ENCODE results near the gene ZNF652.

Gene ZNF652

DNA sequence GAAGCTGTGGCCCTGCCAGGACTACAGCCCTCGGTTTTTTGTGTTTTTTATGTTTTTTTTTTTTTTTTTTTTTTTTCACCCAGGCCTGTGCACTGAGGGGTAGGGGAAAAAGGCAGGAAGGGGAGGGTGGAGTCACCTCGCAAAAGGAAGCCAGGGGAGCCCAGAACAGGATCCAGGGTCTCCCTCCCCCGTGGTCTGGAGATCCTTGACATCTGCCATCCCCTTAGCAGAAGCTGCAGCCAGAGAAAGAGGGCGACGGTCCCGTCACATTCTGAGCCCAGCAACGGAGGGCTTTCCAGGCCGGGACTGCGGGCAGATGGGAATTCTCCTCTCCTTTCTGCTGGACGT, 102.4 kb downstream of the ZNF652 start:
- Histone ChIP-seq H3K4me3 (ENCODE audit: severe bottlenecking) (peak overlapping the region; percentile 45), H3K27me3 (ENCODE audit: insufficient read depth, poor library complexity, severe bottlenecking) (no peaks in the 10 kb centered on the region), H3K36me3 (ENCODE audit: low read depth) (no peaks in the 10 kb centered on the region), H3K9me3 (ENCODE audit: severe bottlenecking) (no peaks in the 10 kb centered on the region), H3K4me1 (ENCODE audit: insufficient read depth, poor library complexity, severe bottlenecking) (no peaks in the 10 kb centered on the region), H3K27ac (ENCODE audit: poor library complexity, severe bottlenecking) (no peak overlapping the region)
- TF ChIP-seq, protein P1, sequence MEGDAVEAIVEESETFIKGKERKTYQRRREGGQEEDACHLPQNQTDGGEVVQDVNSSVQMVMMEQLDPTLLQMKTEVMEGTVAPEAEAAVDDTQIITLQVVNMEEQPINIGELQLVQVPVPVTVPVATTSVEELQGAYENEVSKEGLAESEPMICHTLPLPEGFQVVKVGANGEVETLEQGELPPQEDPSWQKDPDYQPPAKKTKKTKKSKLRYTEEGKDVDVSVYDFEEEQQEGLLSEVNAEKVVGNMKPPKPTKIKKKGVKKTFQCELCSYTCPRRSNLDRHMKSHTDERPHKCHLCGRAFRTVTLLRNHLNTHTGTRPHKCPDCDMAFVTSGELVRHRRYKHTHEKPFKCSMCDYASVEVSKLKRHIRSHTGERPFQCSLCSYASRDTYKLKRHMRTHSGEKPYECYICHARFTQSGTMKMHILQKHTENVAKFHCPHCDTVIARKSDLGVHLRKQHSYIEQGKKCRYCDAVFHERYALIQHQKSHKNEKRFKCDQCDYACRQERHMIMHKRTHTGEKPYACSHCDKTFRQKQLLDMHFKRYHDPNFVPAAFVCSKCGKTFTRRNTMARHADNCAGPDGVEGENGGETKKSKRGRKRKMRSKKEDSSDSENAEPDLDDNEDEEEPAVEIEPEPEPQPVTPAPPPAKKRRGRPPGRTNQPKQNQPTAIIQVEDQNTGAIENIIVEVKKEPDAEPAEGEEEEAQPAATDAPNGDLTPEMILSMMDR (IDR thresholded peaks at IDR 0.05; ENCODE audit: poor library complexity, severe bottlenecking): no peak
- ATAC-seq (ENCODE audit: low read depth) (no peak), DNase-seq (ENCODE audit: low spot score) (no peak)

DNA sequence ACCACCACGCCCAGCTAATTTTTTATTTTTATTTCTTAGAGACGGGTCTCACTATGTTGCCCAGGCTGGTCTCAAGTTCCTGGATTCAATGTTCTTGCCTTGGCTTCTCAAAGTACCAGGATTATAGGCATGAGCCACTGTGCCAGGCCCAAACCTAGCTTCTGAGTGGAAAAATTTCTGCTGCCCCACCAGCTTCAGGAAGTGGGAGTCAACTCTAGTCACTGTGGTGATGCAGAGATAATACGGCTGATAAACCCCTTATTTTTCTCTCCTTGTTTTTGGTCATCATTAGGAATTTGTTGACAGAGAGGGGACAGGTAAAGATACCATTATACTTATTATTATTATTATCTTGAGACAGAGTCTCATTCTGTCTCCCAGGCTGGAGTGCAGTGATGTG, 103.7 kb downstream of the ZNF652 start:
- no peaks in the 10 kb centered on the region for H3K27me3 ChIP-seq (ENCODE audit: insufficient read depth, poor library complexity, severe bottlenecking)
- no peak for ATAC-seq (ENCODE audit: low read depth)

DNA sequence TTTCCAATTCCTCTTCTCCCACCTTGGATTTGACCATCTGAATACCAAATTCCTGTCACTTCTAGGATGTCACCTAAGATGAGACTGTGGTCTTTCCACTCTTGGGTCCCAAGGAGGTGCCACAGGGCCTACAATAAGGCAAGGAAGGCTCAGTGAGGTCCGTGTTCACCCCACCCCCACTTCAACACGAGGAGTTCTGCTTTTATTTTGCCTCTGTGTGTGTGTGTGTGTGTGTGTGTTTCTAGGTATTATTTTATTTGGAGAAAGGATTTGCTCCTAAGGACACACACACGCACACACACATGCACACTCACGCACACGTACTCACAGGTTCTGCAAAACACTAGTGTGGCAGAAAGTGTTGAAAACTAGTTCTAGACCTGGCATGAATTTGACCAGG, 106.9 kb downstream of the ZNF652 start:
- ATAC-seq (ENCODE audit: low read depth) (no peak), DNase-seq (ENCODE audit: low spot score) (no peak)
- no peaks in the 10 kb centered on the region for H3K4me1 ChIP-seq (ENCODE audit: insufficient read depth, poor library complexity, severe bottlenecking)
- H3K27ac ChIP-seq (ENCODE audit: poor library complexity, severe bottlenecking): no peak overlapping the region
- H3K27me3 ChIP-seq (ENCODE audit: insufficient read depth, poor library complexity, severe bottlenecking): no peaks in the 10 kb centered on the region
- no peak overlapping the region for H3K4me3 ChIP-seq (ENCODE audit: severe bottlenecking)
- TF ChIP-seq, protein P1 (IDR thresholded peaks at IDR 0.05; ENCODE audit: poor library complexity, severe bottlenecking): no peak
- H3K9me3 ChIP-seq (ENCODE audit: severe bottlenecking): no peaks in the 10 kb centered on the region
- H3K36me3 ChIP-seq (ENCODE audit: low read depth): no peaks in the 10 kb centered on the region

More for the DNA sequence above, 103.7 kb downstream of the ZNF652 start:
- Histone ChIP-seq H3K9me3 (ENCODE audit: severe bottlenecking) (no peaks in the 10 kb centered on the region), H3K27ac (ENCODE audit: poor library complexity, severe bottlenecking) (no peak overlapping the region), H3K4me1 (ENCODE audit: insufficient read depth, poor library complexity, severe bottlenecking) (no peaks in the 10 kb centered on the region), H3K36me3 (ENCODE audit: low read depth) (no peaks in the 10 kb centered on the region), H3K4me3 (ENCODE audit: severe bottlenecking) (no peak overlapping the region)
- no peak for DNase-seq (ENCODE audit: low spot score)
- TF ChIP-seq, protein P1 (IDR thresholded peaks at IDR 0.05; ENCODE audit: poor library complexity, severe bottlenecking): no peak

DNA sequence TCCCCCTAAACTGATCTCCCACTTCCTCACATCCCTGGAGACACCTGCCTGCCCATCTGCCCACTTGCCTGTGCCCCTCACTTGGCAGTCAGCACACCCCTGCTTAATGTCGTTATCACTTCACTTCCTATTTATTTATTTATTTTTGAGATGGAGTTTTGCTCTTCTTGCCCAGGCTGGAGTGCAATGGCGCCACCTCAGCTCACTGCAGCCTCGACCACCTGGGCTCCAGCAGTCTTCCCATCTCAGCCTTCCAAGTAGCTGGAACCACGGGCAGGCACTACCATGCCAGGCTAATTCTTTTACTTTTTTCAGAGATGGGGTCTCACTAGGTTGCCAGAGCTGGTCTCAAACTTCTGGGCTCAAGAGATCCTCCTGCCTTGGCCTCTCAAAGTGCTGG, 108.0 kb downstream of the ZNF652 start:
- H3K27me3 ChIP-seq (ENCODE audit: insufficient read depth, poor library complexity, severe bottlenecking): no peaks in the 10 kb centered on the region
- ATAC-seq (ENCODE audit: low read depth) (no peak), DNase-seq (ENCODE audit: low spot score) (no peak)
- no peak overlapping the region for H3K27ac ChIP-seq (ENCODE audit: poor library complexity, severe bottlenecking)
- no peaks in the 10 kb centered on the region for H3K4me1 ChIP-seq (ENCODE audit: insufficient read depth, poor library complexity, severe bottlenecking)
- H3K4me3 ChIP-seq (ENCODE audit: severe bottlenecking): no peak overlapping the region
- TF ChIP-seq, protein P1 (IDR thresholded peaks at IDR 0.05; ENCODE audit: poor library complexity, severe bottlenecking): no peak
- no peaks in the 10 kb centered on the region for H3K36me3 ChIP-seq (ENCODE audit: low read depth)
- H3K9me3 ChIP-seq (ENCODE audit: severe bottlenecking): no peaks in the 10 kb centered on the region

DNA sequence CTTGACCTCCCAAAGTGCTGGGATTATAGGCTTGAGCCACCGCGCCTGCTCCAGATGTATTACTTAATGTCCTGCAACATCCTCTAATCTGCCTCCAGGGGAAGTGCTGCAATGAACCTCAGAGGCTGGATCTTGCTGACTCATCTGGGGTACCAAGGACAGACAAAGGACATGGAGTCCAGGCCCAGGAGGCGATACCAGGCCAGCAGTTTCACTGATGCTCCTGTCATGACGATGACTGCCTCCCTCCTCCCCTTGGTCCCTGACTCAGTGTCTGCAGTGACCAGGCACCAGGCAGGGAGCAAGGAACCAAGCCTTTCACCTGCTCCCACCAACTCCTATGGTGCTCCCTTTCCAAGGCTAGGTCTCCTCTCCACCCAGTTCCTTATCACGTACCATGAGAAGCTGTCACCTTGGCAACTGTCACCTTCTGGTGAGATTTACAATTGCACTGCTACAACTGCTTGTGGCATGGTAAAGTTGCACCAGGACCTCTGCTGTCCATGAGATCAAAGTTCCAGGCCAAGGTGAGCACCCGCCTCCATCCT, 109.8 kb downstream of the ZNF652 start:
- H3K9me3 ChIP-seq (ENCODE audit: severe bottlenecking): no peaks in the 10 kb centered on the region
- no peaks in the 10 kb centered on the region for H3K27me3 ChIP-seq (ENCODE audit: insufficient read depth, poor library complexity, severe bottlenecking)
- H3K4me3 ChIP-seq (ENCODE audit: severe bottlenecking): no peak overlapping the region
- TF ChIP-seq, protein P1 (IDR thresholded peaks at IDR 0.05; ENCODE audit: poor library complexity, severe bottlenecking): no peak
- no peaks in the 10 kb centered on the region for H3K36me3 ChIP-seq (ENCODE audit: low read depth)
- H3K27ac ChIP-seq (ENCODE audit: poor library complexity, severe bottlenecking): no peak overlapping the region
- DNase-seq (ENCODE audit: low spot score) (no peak), ATAC-seq (ENCODE audit: low read depth) (peak; percentile 44; the same call in 1 of the 3 replicates)
- no peaks in the 10 kb centered on the region for H3K4me1 ChIP-seq (ENCODE audit: insufficient read depth, poor library complexity, severe bottlenecking)
